HEK293 (cell line): ENCODE measurements around the gene MYO1D.

Source experiments
- CTCF ChIA-PET: fragments of 350-600 bp; formaldehyde crosslinking; extraction: SDS; loops from one replicate; lab custom pipeline; 2021; ENCODE audit warnings: antibody characterized with exemption; lab: Yijun Ruan, JAX
- POLR2A ChIA-PET: fragments of 300-600 bp; formaldehyde crosslinking; extraction: SDS; loops from one replicate; lab custom pipeline; 2020; ENCODE audit warnings: antibody characterized with exemption, inconsistent platforms; lab: Yijun Ruan, JAX
- H3K27ac ChIP-seq: fragments of 200-500 bp; sonication (Bioruptor generic); 2 replicates; pipeline ENCODE4 v1.5.1; 2014; ENCODE audit warnings: low read depth, low read length, control low read depth, inconsistent platforms; ENCODE audit errors: extremely low read depth
- H3K36me3 ChIP-seq, 2 experiments: fragments of 200-500 bp in 1 of 2; sonication (Bioruptor generic) in 1 of 2; 1 replicate in 1 of 2; 2 replicates in 1 of 2; pipeline ENCODE4 v1.5.1; 2014 to 2017; ENCODE audit warnings: inconsistent platforms in 2 of 2, low read length in 2 of 2; ENCODE audit not compliant: control insufficient read depth in 2 of 2, insufficient read depth in 1 of 2
- H3K4me1 ChIP-seq: fragments of 200-500 bp; sonication (Bioruptor generic); 2 replicates; pipeline ENCODE4 v1.5.1; 2014; ENCODE audit warnings: mild to moderate bottlenecking, low read length, inconsistent platforms; ENCODE audit not compliant: control insufficient read depth, insufficient read depth
- H3K4me3 ChIP-seq: 2 replicates; pipeline ENCODE4 v1.5.1; 2011; ENCODE audit warnings: low read depth, mild to moderate bottlenecking, control low read depth, low read length, moderate library complexity
- H3K9me3 ChIP-seq: fragments of 200-500 bp; sonication (Bioruptor generic); 2 replicates; pipeline ENCODE4 v1.5.1; 2014; ENCODE audit warnings: low read depth, low read length, inconsistent platforms; ENCODE audit not compliant: control insufficient read depth, insufficient read depth
- GLIS2 ChIP-seq: fragments of 450-650 bp; formaldehyde crosslinking; IDR thresholded peaks from 2 replicates; pipeline ENCODE4 v1.5.1; 2016; ENCODE audit warnings: missing biosample characterization, missing genetic modification characterization
- KLF1 ChIP-seq: fragments of 450-650 bp; formaldehyde crosslinking; IDR thresholded peaks from 2 replicates; pipeline ENCODE4 v1.5.1; 2016; ENCODE audit warnings: missing biosample characterization, missing genetic modification characterization
- MYNN ChIP-seq: fragments of 450-650 bp; formaldehyde crosslinking; IDR thresholded peaks from 2 replicates; pipeline ENCODE4 v1.5.1; 2016; ENCODE audit warnings: missing biosample characterization, missing genetic modification characterization, borderline replicate concordance
- OVOL3 ChIP-seq: fragments of 450-650 bp; formaldehyde crosslinking; IDR thresholded peaks from 2 replicates; pipeline ENCODE4 v1.5.1; 2016; ENCODE audit warnings: missing biosample characterization, missing genetic modification characterization
- REPIN1 ChIP-seq: fragments of 450-650 bp; formaldehyde crosslinking; IDR thresholded peaks from 2 replicates; pipeline ENCODE4 v1.5.1; 2017; ENCODE audit warnings: missing biosample characterization, missing genetic modification characterization, low read depth
- SP2 ChIP-seq: fragments of 450-650 bp; formaldehyde crosslinking; IDR thresholded peaks from 2 replicates; pipeline ENCODE4 v1.5.1; 2016; ENCODE audit warnings: missing biosample characterization, missing genetic modification characterization
- SP3 ChIP-seq: fragments of 450-650 bp; formaldehyde crosslinking; IDR thresholded peaks from 2 replicates; pipeline ENCODE4 v1.5.1; 2016; ENCODE audit warnings: missing biosample characterization, missing genetic modification characterization
- YY2 ChIP-seq: fragments of 450-650 bp; formaldehyde crosslinking; IDR thresholded peaks from 2 replicates; pipeline ENCODE4 v1.5.1; 2016; ENCODE audit warnings: missing biosample characterization, missing genetic modification characterization
- ZFP69B ChIP-seq: fragments of 450-650 bp; formaldehyde crosslinking; IDR thresholded peaks from 2 replicates; pipeline ENCODE4 v1.5.1; 2016; ENCODE audit warnings: missing biosample characterization, missing genetic modification characterization
- ZNF10 ChIP-seq: fragments of 450-650 bp; formaldehyde crosslinking; IDR thresholded peaks from 2 replicates; pipeline ENCODE4 v1.5.1; 2017; ENCODE audit warnings: missing biosample characterization, missing genetic modification characterization
- ZNF138 ChIP-seq: fragments of 450-650 bp; formaldehyde crosslinking; IDR thresholded peaks from 2 replicates; pipeline ENCODE4 v1.5.1; 2016; ENCODE audit warnings: missing biosample characterization, missing genetic modification characterization, borderline replicate concordance
- ZNF155 ChIP-seq: fragments of 450-650 bp; formaldehyde crosslinking; IDR thresholded peaks from 2 replicates; pipeline ENCODE4 v1.5.1; 2016; ENCODE audit warnings: missing biosample characterization, missing genetic modification characterization
- ZNF16 ChIP-seq: fragments of 450-650 bp; formaldehyde crosslinking; IDR thresholded peaks from 2 replicates; pipeline ENCODE4 v1.5.1; 2016; ENCODE audit warnings: low read depth, missing biosample characterization, missing genetic modification characterization
- ZNF175 ChIP-seq: fragments of 450-650 bp; formaldehyde crosslinking; IDR thresholded peaks from 2 replicates; pipeline ENCODE4 v1.5.1; 2016; ENCODE audit warnings: missing biosample characterization, missing genetic modification characterization
- ZNF544 ChIP-seq: fragments of 450-650 bp; formaldehyde crosslinking; IDR thresholded peaks from 2 replicates; pipeline ENCODE4 v1.5.0; 2017; ENCODE audit warnings: missing biosample characterization, missing genetic modification characterization
- ZNF560 ChIP-seq: fragments of 450-650 bp; formaldehyde crosslinking; IDR thresholded peaks from 2 replicates; pipeline ENCODE4 v1.5.1; 2017; ENCODE audit warnings: missing biosample characterization, missing genetic modification characterization, borderline replicate concordance
- ZNF561 ChIP-seq: fragments of 450-650 bp; IDR thresholded peaks from 2 replicates; pipeline ENCODE4 v1.5.1; 2018; ENCODE audit warnings: missing biosample characterization, missing genetic modification characterization, borderline replicate concordance
- ZNF571 ChIP-seq: fragments of 450-650 bp; formaldehyde crosslinking; IDR thresholded peaks from 2 replicates; pipeline ENCODE4 v1.5.0; 2017; ENCODE audit warnings: missing biosample characterization, missing genetic modification characterization
- ZNF600 ChIP-seq: fragments of 450-650 bp; formaldehyde crosslinking; IDR thresholded peaks from 2 replicates; pipeline ENCODE4 v1.5.1; 2016; ENCODE audit warnings: missing biosample characterization, missing genetic modification characterization
- ZNF660 ChIP-seq: fragments of 450-650 bp; IDR thresholded peaks from 2 replicates; pipeline ENCODE4 v1.5.1; 2018; ENCODE audit warnings: missing biosample characterization, mild to moderate bottlenecking, missing genetic modification characterization
- ZNF664 ChIP-seq: fragments of 450-650 bp; formaldehyde crosslinking; IDR thresholded peaks from 2 replicates; pipeline ENCODE4 v1.5.1; 2016; ENCODE audit warnings: missing biosample characterization, missing genetic modification characterization
- ZNF677 ChIP-seq: fragments of 450-650 bp; IDR thresholded peaks from 2 replicates; pipeline ENCODE4 v1.5.0; 2018; ENCODE audit warnings: missing biosample characterization, mild to moderate bottlenecking, missing genetic modification characterization, moderate library complexity
- ZNF701 ChIP-seq: fragments of 450-650 bp; formaldehyde crosslinking; IDR thresholded peaks from 2 replicates; pipeline ENCODE4 v1.5.1; 2016; ENCODE audit warnings: missing biosample characterization, missing genetic modification characterization
- ZNF747 ChIP-seq: fragments of 450-650 bp; formaldehyde crosslinking; IDR thresholded peaks from 2 replicates; pipeline ENCODE4 v1.5.1; 2016; ENCODE audit warnings: missing biosample characterization, missing genetic modification characterization
- ZNF777 ChIP-seq: fragments of 450-650 bp; formaldehyde crosslinking; IDR thresholded peaks from 2 replicates; pipeline ENCODE4 v1.5.1; 2017; ENCODE audit warnings: missing biosample characterization, missing genetic modification characterization, borderline replicate concordance
- TF ChIP-seq, protein P1 (sequence below): fragments of 450-650 bp; formaldehyde crosslinking; IDR thresholded peaks from 2 replicates; pipeline ENCODE4 v1.5.1; 2017; ENCODE audit warnings: missing biosample characterization, missing genetic modification characterization
- TF ChIP-seq, protein P2 (sequence below): fragments of 450-650 bp; formaldehyde crosslinking; IDR thresholded peaks from 2 replicates; pipeline ENCODE4 v1.5.1; 2016; ENCODE audit warnings: missing biosample characterization, missing genetic modification characterization
- TF ChIP-seq, protein P3 (sequence below): fragments of 450-650 bp; formaldehyde crosslinking; IDR thresholded peaks from 2 replicates; pipeline ENCODE4 v1.5.1; 2016; ENCODE audit warnings: missing biosample characterization, missing genetic modification characterization
- TF ChIP-seq, protein P4 (sequence below): fragments of 450-650 bp; formaldehyde crosslinking; IDR thresholded peaks from 2 replicates; pipeline ENCODE4 v1.5.1; 2016; ENCODE audit warnings: missing biosample characterization, missing genetic modification characterization

Gene MYO1D

DNA sequence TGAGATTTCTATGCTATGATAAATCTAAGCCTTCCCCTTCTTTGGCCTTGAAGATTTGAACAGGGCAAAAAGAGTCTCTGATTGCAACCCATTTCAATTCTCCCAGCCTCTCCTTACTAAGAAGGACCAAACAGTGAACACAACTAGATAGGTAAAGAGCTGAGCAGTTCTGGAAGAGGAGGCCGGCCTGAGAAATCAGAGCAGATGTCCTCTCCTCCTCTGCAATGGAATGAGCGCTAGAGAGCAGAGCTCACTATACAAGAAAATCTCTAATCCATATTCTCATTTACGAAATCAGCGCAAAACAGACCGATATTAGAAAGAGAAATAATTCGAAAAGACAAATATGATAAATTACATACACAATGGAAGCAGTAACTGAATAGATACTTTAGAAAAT is 266.0 kb downstream of the MYO1D start:
- no peaks in the 10 kb centered on the region for H3K9me3 ChIP-seq
- no peaks in the 10 kb centered on the region for H3K4me1 ChIP-seq
- POLR2A ChIA-PET, result no interaction called here
- no peak overlapping the region for H3K27ac ChIP-seq
- TF ChIP-seq ZNF560 (tag by site-specific recombination), result no peak
- TF ChIP-seq YY2 (tag by site-specific recombination), result no peak
- TF ChIP-seq ZNF660, result no peak
- TF ChIP-seq GLIS2 (tag by site-specific recombination), result no peak
- TF ChIP-seq ZNF561 (tag by site-specific recombination), result no peak
- TF ChIP-seq SP2, result no peak
- no peak for TF ChIP-seq ZNF138 (tag by site-specific recombination)
- TF ChIP-seq ZNF701 (tag by site-specific recombination), result no peak
- no peak for TF ChIP-seq ZNF544 (tag by site-specific recombination)
- TF ChIP-seq KLF1 (tag by site-specific recombination), result no peak
- TF ChIP-seq, protein P1, sequence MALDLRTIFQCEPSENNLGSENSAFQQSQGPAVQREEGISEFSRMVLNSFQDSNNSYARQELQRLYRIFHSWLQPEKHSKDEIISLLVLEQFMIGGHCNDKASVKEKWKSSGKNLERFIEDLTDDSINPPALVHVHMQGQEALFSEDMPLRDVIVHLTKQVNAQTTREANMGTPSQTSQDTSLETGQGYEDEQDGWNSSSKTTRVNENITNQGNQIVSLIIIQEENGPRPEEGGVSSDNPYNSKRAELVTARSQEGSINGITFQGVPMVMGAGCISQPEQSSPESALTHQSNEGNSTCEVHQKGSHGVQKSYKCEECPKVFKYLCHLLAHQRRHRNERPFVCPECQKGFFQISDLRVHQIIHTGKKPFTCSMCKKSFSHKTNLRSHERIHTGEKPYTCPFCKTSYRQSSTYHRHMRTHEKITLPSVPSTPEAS (tag by site-specific recombination), result no peak
- TF ChIP-seq REPIN1 (tag by site-specific recombination), result no peak
- TF ChIP-seq ZNF747 (tag by site-specific recombination), result no peak
- H3K36me3 ChIP-seq, result no peaks in the 10 kb centered on the region
- H3K4me3 ChIP-seq, result no peak overlapping the region
- CTCF ChIA-PET, result interaction anchor here (0.5 to 0.7 kb wide), 3 partner anchors 149 to 625 kb away, joined by 3 read pairs; no protein-coding TSS in a partner anchor

DNA sequence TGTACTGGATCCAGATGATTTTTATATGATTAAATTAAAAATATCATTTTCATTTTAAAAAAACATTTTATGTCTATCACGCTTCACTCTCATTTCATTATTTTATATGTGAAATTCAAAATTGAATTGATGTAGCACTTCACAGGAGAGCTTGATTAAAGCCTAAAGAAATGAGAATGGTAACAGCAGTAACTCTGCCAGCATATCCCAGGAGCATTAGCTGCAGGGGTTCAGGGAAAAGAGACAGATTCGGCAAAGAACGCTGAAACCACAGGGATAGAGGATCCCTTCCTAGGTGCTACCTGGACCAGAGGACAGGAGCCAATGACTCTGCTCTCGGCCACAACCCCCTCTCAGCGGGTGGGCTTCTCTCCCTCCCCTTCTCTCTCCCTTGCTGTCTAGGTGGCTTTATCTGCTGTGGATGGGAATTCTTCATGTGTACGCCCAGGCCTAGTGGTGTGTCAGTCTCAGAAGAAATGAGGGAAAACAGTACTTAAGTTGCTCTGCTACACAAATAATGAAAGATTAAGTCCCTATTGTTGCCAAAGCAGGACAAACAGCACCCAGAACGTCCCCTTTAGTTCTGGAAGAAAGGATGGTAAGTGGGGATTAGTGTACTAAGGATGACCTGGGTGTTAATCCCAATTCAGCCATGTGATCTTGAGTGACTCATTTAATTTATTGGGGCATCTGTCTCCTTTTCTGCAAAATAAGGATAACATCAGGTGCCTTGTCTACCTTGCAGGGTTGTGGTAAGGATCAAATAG is 266.9 kb downstream of the MYO1D start:
- no peaks in the 10 kb centered on the region for H3K4me1 ChIP-seq
- H3K9me3 ChIP-seq, result no peaks in the 10 kb centered on the region
- H3K27ac ChIP-seq, result no peak overlapping the region
- ChIA-PET CTCF (no interaction called here), POLR2A (no interaction called here)
- H3K4me3 ChIP-seq, result no peak overlapping the region
- no peaks in the 10 kb centered on the region for H3K36me3 ChIP-seq
- no peak for TF ChIP-seq ZNF16 (tag by site-specific recombination)
- TF ChIP-seq, protein P2, sequence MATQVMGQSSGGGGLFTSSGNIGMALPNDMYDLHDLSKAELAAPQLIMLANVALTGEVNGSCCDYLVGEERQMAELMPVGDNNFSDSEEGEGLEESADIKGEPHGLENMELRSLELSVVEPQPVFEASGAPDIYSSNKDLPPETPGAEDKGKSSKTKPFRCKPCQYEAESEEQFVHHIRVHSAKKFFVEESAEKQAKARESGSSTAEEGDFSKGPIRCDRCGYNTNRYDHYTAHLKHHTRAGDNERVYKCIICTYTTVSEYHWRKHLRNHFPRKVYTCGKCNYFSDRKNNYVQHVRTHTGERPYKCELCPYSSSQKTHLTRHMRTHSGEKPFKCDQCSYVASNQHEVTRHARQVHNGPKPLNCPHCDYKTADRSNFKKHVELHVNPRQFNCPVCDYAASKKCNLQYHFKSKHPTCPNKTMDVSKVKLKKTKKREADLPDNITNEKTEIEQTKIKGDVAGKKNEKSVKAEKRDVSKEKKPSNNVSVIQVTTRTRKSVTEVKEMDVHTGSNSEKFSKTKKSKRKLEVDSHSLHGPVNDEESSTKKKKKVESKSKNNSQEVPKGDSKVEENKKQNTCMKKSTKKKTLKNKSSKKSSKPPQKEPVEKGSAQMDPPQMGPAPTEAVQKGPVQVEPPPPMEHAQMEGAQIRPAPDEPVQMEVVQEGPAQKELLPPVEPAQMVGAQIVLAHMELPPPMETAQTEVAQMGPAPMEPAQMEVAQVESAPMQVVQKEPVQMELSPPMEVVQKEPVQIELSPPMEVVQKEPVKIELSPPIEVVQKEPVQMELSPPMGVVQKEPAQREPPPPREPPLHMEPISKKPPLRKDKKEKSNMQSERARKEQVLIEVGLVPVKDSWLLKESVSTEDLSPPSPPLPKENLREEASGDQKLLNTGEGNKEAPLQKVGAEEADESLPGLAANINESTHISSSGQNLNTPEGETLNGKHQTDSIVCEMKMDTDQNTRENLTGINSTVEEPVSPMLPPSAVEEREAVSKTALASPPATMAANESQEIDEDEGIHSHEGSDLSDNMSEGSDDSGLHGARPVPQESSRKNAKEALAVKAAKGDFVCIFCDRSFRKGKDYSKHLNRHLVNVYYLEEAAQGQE (tag by site-specific recombination), result no peak
- no peak for TF ChIP-seq YY2 (tag by site-specific recombination)
- TF ChIP-seq, protein P3, sequence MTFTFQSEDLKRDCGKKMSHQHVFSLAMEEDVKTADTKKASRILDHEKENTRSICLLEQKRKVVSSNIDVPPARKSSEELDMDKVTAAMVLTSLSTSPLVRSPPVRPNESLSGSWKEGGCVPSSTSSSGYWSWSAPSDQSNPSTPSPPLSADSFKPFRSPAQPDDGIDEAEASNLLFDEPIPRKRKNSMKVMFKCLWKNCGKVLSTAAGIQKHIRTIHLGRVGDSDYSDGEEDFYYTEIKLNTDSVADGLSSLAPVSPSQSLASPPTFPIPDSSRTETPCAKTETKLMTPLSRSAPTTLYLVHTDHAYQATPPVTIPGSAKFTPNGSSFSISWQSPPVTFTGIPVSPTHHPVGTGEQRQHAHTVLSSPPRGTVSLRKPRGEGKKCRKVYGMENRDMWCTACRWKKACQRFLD, result no peak
- no peak for TF ChIP-seq ZFP69B (tag by site-specific recombination)
- no peak for TF ChIP-seq ZNF155 (tag by site-specific recombination)
- TF ChIP-seq ZNF175 (tag by site-specific recombination), result no peak
- no peak for TF ChIP-seq ZNF677 (tag by site-specific recombination)
- no peak for TF ChIP-seq OVOL3 (tag by site-specific recombination)
- TF ChIP-seq, protein P4, sequence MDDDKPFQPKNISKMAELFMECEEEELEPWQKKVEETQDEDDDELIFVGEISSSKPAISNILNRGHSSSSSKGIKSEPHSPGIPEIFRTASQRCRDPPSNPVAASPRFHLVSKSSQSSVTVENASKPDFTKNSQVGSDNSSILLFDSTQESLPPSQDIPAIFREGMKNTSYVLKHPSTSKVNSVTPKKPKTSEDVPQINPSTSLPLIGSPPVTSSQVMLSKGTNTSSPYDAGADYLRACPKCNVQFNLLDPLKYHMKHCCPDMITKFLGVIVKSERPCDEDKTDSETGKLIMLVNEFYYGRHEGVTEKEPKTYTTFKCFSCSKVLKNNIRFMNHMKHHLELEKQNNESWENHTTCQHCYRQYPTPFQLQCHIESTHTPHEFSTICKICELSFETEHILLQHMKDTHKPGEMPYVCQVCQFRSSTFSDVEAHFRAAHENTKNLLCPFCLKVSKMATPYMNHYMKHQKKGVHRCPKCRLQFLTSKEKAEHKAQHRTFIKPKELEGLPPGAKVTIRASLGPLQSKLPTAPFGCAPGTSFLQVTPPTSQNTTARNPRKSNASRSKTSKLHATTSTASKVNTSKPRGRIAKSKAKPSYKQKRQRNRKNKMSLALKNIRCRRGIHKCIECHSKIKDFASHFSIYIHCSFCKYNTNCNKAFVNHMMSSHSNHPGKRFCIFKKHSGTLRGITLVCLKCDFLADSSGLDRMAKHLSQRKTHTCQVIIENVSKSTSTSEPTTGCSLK (tag by site-specific recombination), result no peak
- no peak for TF ChIP-seq SP2
- TF ChIP-seq ZNF701 (tag by site-specific recombination), result no peak
- no peak for TF ChIP-seq ZNF664 (tag by site-specific recombination)
- TF ChIP-seq ZNF10, result no peak
- TF ChIP-seq ZNF777 (tag by site-specific recombination), result no peak
- no peak for TF ChIP-seq MYNN (tag by site-specific recombination)
- TF ChIP-seq ZNF600 (tag by site-specific recombination), result no peak
- TF ChIP-seq ZNF571, result no peak
- no peak for TF ChIP-seq SP3
